Measurements from ENCODE around the gene LRRC17.
"Not testable (repeated sequence)": the region's sequence is repeated elsewhere in the genome, so short reads cannot be mapped to it uniquely, and the experiment has no call there.

DNA sequence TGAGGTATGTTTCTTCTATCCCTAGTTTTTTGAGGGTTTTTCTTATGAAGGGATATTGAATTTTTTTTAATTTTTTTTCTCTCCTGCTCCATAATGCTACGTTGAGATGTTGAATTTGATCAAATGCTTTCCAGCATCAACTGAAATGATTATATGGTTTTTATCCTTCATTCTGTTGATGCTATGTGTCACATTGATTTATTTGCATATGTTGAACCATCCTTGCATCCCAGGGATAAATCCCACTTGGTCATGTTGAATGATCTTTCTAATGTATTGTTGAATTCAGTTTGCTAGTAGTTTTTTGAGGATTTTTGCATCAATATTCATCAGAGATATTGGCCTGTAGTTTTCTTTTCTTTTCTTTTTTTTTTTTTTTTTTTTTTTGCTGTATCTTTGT is 9.2 kb upstream of the LRRC17 start:
- TF ChIP-seq CTCF, POLR2A (IDR thresholded peaks at IDR 0.05): not testable (repeated sequence)

All from body of pancreas (tissue), 4 donors.